HCT116 (cell line): Measurements from ENCODE around the gene PTPRCAP. TPM values are rescaled to one million over a fixed set of nuclear protein-coding genes. Genes with fewer than 3 reads are reported as not detected.

ENCODE experiments used
- ATAC-seq: fragments of 200-7000 bp; cut with Tn5 transposase; 2 replicates; pipeline ENCODE4 v1.9.1; 2020; ENCODE audit warnings: mild to moderate bottlenecking, moderate library complexity
- BruUV-seq: library from RNA; stranded (reverse); fragments of 400-500 nt; replicated peaks from 2 replicates; lab custom pipeline; 2021; lab: Mats Ljungman, UMichigan
- CTCF ChIA-PET: fragments of 300-600 bp; sonication (Branson Sonifier 250); formaldehyde crosslinking; loops from one replicate; lab custom pipeline; 2021; ENCODE audit warnings: antibody characterized with exemption; lab: Charles Lee
- POLR2A ChIA-PET: fragments of 300-600, 350-600 bp; sonication (Branson Sonifier 250); formaldehyde crosslinking; loops from one replicate; lab custom pipeline; 2021; ENCODE audit warnings: antibody characterized with exemption; lab: Charles Lee
- RAD21 ChIA-PET, 2 experiments: fragments of 300-600 bp; sonication (Branson Sonifier 250); formaldehyde crosslinking; loops; one replicate each; lab custom pipeline; 2023; ENCODE audit warnings: low total read pairs in 2 of 2; ENCODE audit not compliant: uncharacterized antibody in 2 of 2, unreplicated experiment in 2 of 2, low non-redundant PET in 1 of 2; lab: Charles Lee
- DNase-seq: peaks from one replicate; pipeline ENCODE4 v3.0.0-alpha.2; 2010; ENCODE audit warnings: low read depth, low spot score
- H2AFZ ChIP-seq: fragments of 200-600 bp; shearing (Covaris generic), sonication (generic); 2 replicates; pipeline ENCODE4 v1.6.1; 2017; ENCODE audit warnings: low read depth, mixed run types, mixed read lengths, antibody characterized with exemption, low read length; ENCODE audit not compliant: poor library complexity, severe bottlenecking
- H3K27ac ChIP-seq: 2 replicates; pipeline ENCODE4 v1.5.1; 2012; ENCODE audit warnings: low read depth, low read length
- H3K27me3 ChIP-seq: fragments of 200-600 bp; sonication (generic); 2 replicates; pipeline ENCODE4 v1.6.1; 2016; ENCODE audit warnings: mixed run types, low read length, mixed read lengths; ENCODE audit not compliant: insufficient read depth
- H3K36me3 ChIP-seq, 2 experiments: fragments of 200-500 bp in 1 of 2; fragments of 200-600 bp in 1 of 2; sonication (Bioruptor generic) in 1 of 2; sonication (generic) in 1 of 2; 2 replicates each; pipeline versions ENCODE4 v1.5.1 to v1.6.1; 2014 to 2016; ENCODE audit warnings: low read length in 2 of 2, inconsistent platforms in 1 of 2, mixed read lengths in 1 of 2, mixed run types in 1 of 2; ENCODE audit not compliant: insufficient read depth in 2 of 2, control insufficient read depth in 1 of 2
- H3K4me1 ChIP-seq, 2 experiments: fragments of 200-600 bp in 1 of 2; sonication (generic) in 1 of 2; 2 replicates each; pipeline versions ENCODE4 v1.5.1 to v1.6.1; 2012 to 2017; ENCODE audit warnings: low read length in 2 of 2, inconsistent platforms in 1 of 2, mild to moderate bottlenecking in 1 of 2, mixed read lengths in 1 of 2, mixed run types in 1 of 2, moderate library complexity in 1 of 2; ENCODE audit not compliant: insufficient read depth in 2 of 2, control insufficient read depth in 1 of 2
- H3K4me2 ChIP-seq: fragments of 200-600 bp; sonication (generic); 2 replicates; pipeline ENCODE4 v1.6.1; 2017; ENCODE audit warnings: mixed run types, low read length, mixed read lengths
- H3K4me3 ChIP-seq, 2 experiments: fragments of 200-600 bp in 1 of 2; sonication (generic) in 1 of 2; replicated peaks in 1 of 2; 2 replicates each; pipeline ENCODE4 v1.5.1; 2011 to 2016; ENCODE audit warnings: low read length in 2 of 2, control low read depth in 1 of 2, low read depth in 1 of 2, mild to moderate bottlenecking in 1 of 2, mixed read lengths in 1 of 2, mixed run types in 1 of 2
- H3K79me2 ChIP-seq: fragments of 200-600 bp; sonication (generic); 2 replicates; pipeline ENCODE4 v1.6.1; 2017; ENCODE audit warnings: mild to moderate bottlenecking, mixed run types, low read length, moderate library complexity, mixed read lengths; ENCODE audit not compliant: insufficient read depth
- H3K9ac ChIP-seq: fragments of 200-600 bp; sonication (generic); 2 replicates; pipeline ENCODE4 v1.6.1; 2016; ENCODE audit warnings: low read length, mixed read lengths
- H3K9me2 ChIP-seq: fragments of 200-600 bp; sonication (generic), shearing (Covaris generic); 2 replicates; pipeline ENCODE4 v1.6.1; 2017; ENCODE audit warnings: mixed run types, mild to moderate bottlenecking, moderate library complexity; ENCODE audit not compliant: insufficient read depth
- H3K9me3 ChIP-seq, 2 experiments: fragments of 200-500 bp in 1 of 2; fragments of 200-600 bp in 1 of 2; sonication (Bioruptor generic) in 1 of 2; sonication (generic) in 1 of 2; 2 replicates each; pipeline ENCODE4 v1.6.1; 2014 to 2017; ENCODE audit warnings: low read length in 2 of 2, mixed read lengths in 2 of 2, inconsistent platforms in 1 of 2, low read depth in 1 of 2, mild to moderate bottlenecking in 1 of 2, mixed run types in 1 of 2, moderate library complexity in 1 of 2; ENCODE audit not compliant: control insufficient read depth in 1 of 2, insufficient read depth in 1 of 2
- H4K20me1 ChIP-seq: fragments of 200-600 bp; sonication (generic), shearing (Covaris generic); 2 replicates; pipeline ENCODE4 v1.6.1; 2017; ENCODE audit warnings: mixed run types, mild to moderate bottlenecking, moderate library complexity; ENCODE audit not compliant: insufficient read depth
- CBX3 ChIP-seq: IDR thresholded peaks from 2 replicates; pipeline ENCODE4 v1.6.1; 2012; ENCODE audit warnings: low read depth
- POLR2A ChIP-seq: IDR thresholded peaks from 2 replicates; pipeline ENCODE4 v1.7.0; 2011; ENCODE audit warnings: borderline replicate concordance; ENCODE audit not compliant: insufficient read depth, insufficient read length; ENCODE audit errors: extremely low read depth
- POLR2AphosphoS5 ChIP-seq: IDR thresholded peaks from 2 replicates; pipeline ENCODE4 v1.6.1; 2011; ENCODE audit warnings: mild to moderate bottlenecking, low read depth, low read length, moderate library complexity
- SIN3A ChIP-seq: IDR thresholded peaks from 2 replicates; pipeline ENCODE4 v1.6.1; 2012; ENCODE audit warnings: low read depth
- SP1 ChIP-seq: IDR thresholded peaks from 2 replicates; pipeline ENCODE4 v1.6.1; 2012; ENCODE audit warnings: low read depth
- TCF7L2 ChIP-seq: IDR thresholded peaks from 2 replicates; pipeline ENCODE4 v1.7.0; 2011; ENCODE audit warnings: borderline replicate concordance, inconsistent platforms; ENCODE audit not compliant: insufficient read depth, insufficient read length; ENCODE audit errors: extremely low read depth
- YY1 ChIP-seq: IDR thresholded peaks from 2 replicates; pipeline ENCODE4 v1.6.1; 2011; ENCODE audit warnings: low read length, low read depth, moderate library complexity, mild to moderate bottlenecking; ENCODE audit not compliant: insufficient replicate concordance; ENCODE audit errors: extremely low read depth
- ZBTB33 ChIP-seq: IDR thresholded peaks from 2 replicates; pipeline ENCODE4 v1.6.1; 2011; ENCODE audit warnings: mild to moderate bottlenecking, low read length, moderate library complexity; ENCODE audit not compliant: insufficient replicate concordance; ENCODE audit errors: extremely low read depth
- ZFX ChIP-seq: fragments of 450-650 bp; IDR thresholded peaks from 2 replicates; pipeline ENCODE4 v1.6.1; 2017
- intact Hi-C: fragments of 100-400 bp; cut with micrococcal nuclease; formaldehyde crosslinking; loops from 2 replicates; pipeline ENCODE4 v1.10.0; 2022
- total RNA-seq: library from RNA; stranded (reverse); gene quantifications from one replicate; pipeline ENCODE4 v1.2.1, GENCODE V29; 2021; ENCODE audit not compliant: unreplicated experiment

The PTPRCAP gene
- total RNA-seq, 1 experiment from 2014 or later = 1.4 TPM

- ATAC-seq = peak; percentile 74
- ChIA-PET RAD21 (interaction anchor here in 1 of 2 experiments (0.6 kb wide), 1 partner anchor 73 kb away, joined by 3 read pairs; the partner anchor contains the start of gene RAD9A), POLR2A (no interaction called here), CTCF (no interaction called here)
- no peaks in the 10 kb centered on the region for H3K9me3 ChIP-seq
- intact Hi-C loops = loop anchor here (2.0 to 5.0 kb wide), 2 partner anchors 36 to 112 kb away; partner anchors contain the start of genes POLD4 and RPS6KB2
- peak overlapping the region; percentile 100 for H3K4me2 ChIP-seq
- no peak overlapping the region for H2AFZ ChIP-seq
- no peaks in the 10 kb centered on the region for H3K36me3 ChIP-seq
- no peaks in the 10 kb centered on the region for H4K20me1 ChIP-seq
- peaks cover 15% of the 10 kb centered on the region; the same call in 1 of the 2 replicates for H3K79me2 ChIP-seq
- H3K4me3 ChIP-seq = peak overlapping the region; percentile 87 to 96
- H3K9ac ChIP-seq = peak overlapping the region; percentile 97
- peak; percentile 63; the same call in 1 of the 2 replicates for TF ChIP-seq ZFX
- no peak for TF ChIP-seq CBX3
- TF ChIP-seq YY1 = peak; percentile 92
- TF ChIP-seq POLR2AphosphoS5 = peak; percentile 91
- TF ChIP-seq SIN3A = no peak
- BruUV-seq = TSS peak; percentile 76
- peak overlapping the region; percentile 98 for H3K27ac ChIP-seq
- DNase-seq = peak; percentile 81
- H3K9me2 ChIP-seq = no peaks in the 10 kb centered on the region
- H3K27me3 ChIP-seq = no peaks in the 10 kb centered on the region
- peaks cover 35 to 58% of the 10 kb centered on the region in 2 experiments for H3K4me1 ChIP-seq
Measured at GRCh38 chr11:67464411-67465188, 27.1 kb upstream of the PTPRCAP start.

GRCh38 chr11:67463680-67464410, 26.4 kb upstream of the PTPRCAP start:
- RAD21 ChIA-PET = no interaction called here
- Histone ChIP-seq H3K4me2 (peak overlapping the region; percentile 100), H2AFZ (no peak overlapping the region), H3K9me3 (no peaks in the 10 kb centered on the region), H3K79me2 (peaks cover 15% of the 10 kb centered on the region; the same call in 1 of the 2 replicates), H3K4me1 (peaks cover 35 to 54% of the 10 kb centered on the region in 2 experiments), H3K27ac (peak overlapping the region; percentile 98), H3K4me3 (peak overlapping the region; percentile 87 to 96), H3K27me3 (no peaks in the 10 kb centered on the region), H4K20me1 (no peaks in the 10 kb centered on the region), H3K9me2 (no peaks in the 10 kb centered on the region), H3K9ac (peak overlapping the region; percentile 97), H3K36me3 (no peaks in the 10 kb centered on the region)
- CTCF ChIA-PET = no interaction called here
- BruUV-seq = TSS peak; percentile 44
- POLR2A ChIA-PET = no interaction called here
- TF ChIP-seq POLR2A (no peak), ZBTB33 (peak; percentile 50), SP1 (no peak), YY1 (peak; percentile 65), POLR2AphosphoS5 (peak; percentile 82), TCF7L2 (peak; percentile 54)
- DNase-seq = peak; percentile 73
- ATAC-seq = peak; percentile 73
- intact Hi-C loops = loop anchor here (2.0 kb wide), 1 partner anchor 35 kb away; the partner anchor contains the start of gene RPS6KB2
